Fibroblast of lung (primary cell): ENCODE results near the gene RBBP8. TPM values are rescaled to one million over a fixed set of nuclear protein-coding genes. Genes with fewer than 3 reads are reported as not detected.
A peak's percentile ranks its signal among the peaks of the same experiment; 100 is the strongest.
"Not testable (repeated sequence)": the region's sequence is repeated elsewhere in the genome, so short reads cannot be mapped to it uniquely, and the experiment has no call there.

Experiments used
- DNase-seq, 2 donors: peaks; one replicate each; pipeline versions ENCODE4 v3.0.0 to v3.0.0-alpha.2; 2010; ENCODE audit warnings: low read depth in 2 of 2
- H2AFZ ChIP-seq: 2 replicates; pipeline ENCODE4 v1.5.1; 2012; ENCODE audit warnings: low read length, control low read depth, inconsistent platforms
- H3K27ac ChIP-seq: 2 replicates; pipeline ENCODE4 v1.5.1; 2011; ENCODE audit warnings: low read length, control low read depth; ENCODE audit not compliant: insufficient read depth
- H3K27me3 ChIP-seq: 2 replicates; pipeline ENCODE4 v1.5.1; 2011; ENCODE audit warnings: mild to moderate bottlenecking, low read length; ENCODE audit not compliant: control insufficient read depth, insufficient read depth
- H3K36me3 ChIP-seq: 2 replicates; pipeline ENCODE4 v1.5.1; 2011; ENCODE audit warnings: low read length; ENCODE audit not compliant: control insufficient read depth, insufficient read depth
- H3K4me1 ChIP-seq: 2 replicates; pipeline ENCODE4 v1.5.1; 2011; ENCODE audit warnings: low read length; ENCODE audit not compliant: control insufficient read depth, insufficient read depth; ENCODE audit errors: extremely low read depth
- H3K4me2 ChIP-seq: 2 replicates; pipeline ENCODE4 v1.5.1; 2011; ENCODE audit warnings: low read length, control low read depth; ENCODE audit not compliant: insufficient read depth; ENCODE audit errors: extremely low read depth
- H3K4me3 ChIP-seq, 4 experiments: fragments of 200-600 bp in 1 of 4; sonication (generic) in 1 of 4; replicated peaks in 1 of 4; 2 replicates each; pipeline ENCODE4 v1.5.1; 2011 to 2016; ENCODE audit warnings: low read length in 4 of 4, low read depth in 3 of 4, mild to moderate bottlenecking in 3 of 4, control low read depth in 2 of 4, inconsistent platforms in 1 of 4, mixed read lengths in 1 of 4; ENCODE audit not compliant: insufficient read depth in 1 of 4; ENCODE audit errors: control extremely low read depth in 1 of 4
- H3K79me2 ChIP-seq: 2 replicates; pipeline ENCODE4 v1.5.1; 2012; ENCODE audit warnings: mild to moderate bottlenecking, low read length, inconsistent platforms; ENCODE audit not compliant: control insufficient read depth, insufficient read depth
- H3K9ac ChIP-seq: 2 replicates; pipeline ENCODE4 v1.5.1; 2011; ENCODE audit warnings: mild to moderate bottlenecking, low read length, control low read depth; ENCODE audit not compliant: insufficient read depth
- H3K9me3 ChIP-seq: 2 replicates; pipeline ENCODE4 v1.5.1; 2012; ENCODE audit warnings: low read depth, low read length; ENCODE audit not compliant: control insufficient read depth, insufficient read depth
- H4K20me1 ChIP-seq: 2 replicates; pipeline ENCODE4 v1.5.1; 2011; ENCODE audit warnings: low read length; ENCODE audit not compliant: control insufficient read depth, insufficient read depth; ENCODE audit errors: extremely low read depth
- EZH2 ChIP-seq: IDR thresholded peaks from 2 replicates; pipeline ENCODE4 v1.5.1; 2012; ENCODE audit warnings: low read length, control low read depth, mild to moderate bottlenecking; ENCODE audit errors: missing control alignments
- polyA plus RNA-seq, 2 donors: library from polyadenylated mRNA; depleted of rRNA in 1 of 2; stranded (reverse) in 1 of 2; unstranded in 1 of 2; fragments of >200 nt; gene quantifications; 2 replicates each; pipeline ENCODE4 v1.2.1, GENCODE V29; 2011 to 2012; ENCODE audit warnings: missing spikeins in 1 of 2
- total RNA-seq: library from RNA; depleted of rRNA; stranded (reverse); fragments of >200 nt; gene quantifications from 2 replicates; pipeline ENCODE4 v1.2.1, GENCODE V29; 2014
- TF ChIP-seq, protein P1 (sequence below), 2 donors: IDR thresholded peaks in 1 of 2; conservative IDR thresholded peaks in 1 of 2; 1 replicate in 1 of 2; 2 replicates in 1 of 2; pipeline ENCODE4 v1.5.1; 2011 to 2012; ENCODE audit warnings: low read length in 2 of 2, control low read depth in 1 of 2, inconsistent platforms in 1 of 2, low read depth in 1 of 2, mild to moderate bottlenecking in 1 of 2

Gene RBBP8
- total and polyA plus RNA-seq, 2 donors (not counting 1 experiment from before 2014, with no cell fraction given) = 17.8 to 21.0 TPM

DNA sequence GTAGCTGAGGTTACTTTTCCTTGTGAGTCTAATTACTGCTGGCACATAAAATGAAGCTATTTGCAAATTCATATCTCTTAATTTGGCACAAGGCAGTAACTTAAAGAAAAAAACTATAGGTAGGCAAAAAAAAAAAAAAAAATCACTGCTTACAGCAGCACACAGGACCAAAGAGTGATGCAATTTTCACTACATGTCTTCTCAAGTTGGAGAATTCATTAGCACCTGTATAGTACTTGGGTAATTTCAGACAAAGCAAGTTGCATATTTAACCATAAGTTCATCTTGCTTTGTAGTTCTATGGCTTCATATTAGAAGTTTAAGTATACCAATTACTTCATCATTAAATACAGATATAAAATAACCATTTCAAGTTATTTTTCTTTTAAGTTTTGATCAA lies 33.7 kb upstream of the RBBP8 start:
- Histone ChIP-seq H3K9ac (no peak overlapping the region), H3K79me2 (no peaks in the 10 kb centered on the region), H4K20me1 (no peaks in the 10 kb centered on the region), H3K27ac (no peak overlapping the region), H3K4me2 (no peak overlapping the region), H3K27me3 (no peaks in the 10 kb centered on the region), H3K4me1 (no peaks in the 10 kb centered on the region), H3K4me3 (no peak overlapping the region), H3K9me3 (no peaks in the 10 kb centered on the region), H3K36me3 (no peaks in the 10 kb centered on the region), H2AFZ (no peak overlapping the region)
- no peak for DNase-seq
- no peak for TF ChIP-seq EZH2
- TF ChIP-seq, protein P1, sequence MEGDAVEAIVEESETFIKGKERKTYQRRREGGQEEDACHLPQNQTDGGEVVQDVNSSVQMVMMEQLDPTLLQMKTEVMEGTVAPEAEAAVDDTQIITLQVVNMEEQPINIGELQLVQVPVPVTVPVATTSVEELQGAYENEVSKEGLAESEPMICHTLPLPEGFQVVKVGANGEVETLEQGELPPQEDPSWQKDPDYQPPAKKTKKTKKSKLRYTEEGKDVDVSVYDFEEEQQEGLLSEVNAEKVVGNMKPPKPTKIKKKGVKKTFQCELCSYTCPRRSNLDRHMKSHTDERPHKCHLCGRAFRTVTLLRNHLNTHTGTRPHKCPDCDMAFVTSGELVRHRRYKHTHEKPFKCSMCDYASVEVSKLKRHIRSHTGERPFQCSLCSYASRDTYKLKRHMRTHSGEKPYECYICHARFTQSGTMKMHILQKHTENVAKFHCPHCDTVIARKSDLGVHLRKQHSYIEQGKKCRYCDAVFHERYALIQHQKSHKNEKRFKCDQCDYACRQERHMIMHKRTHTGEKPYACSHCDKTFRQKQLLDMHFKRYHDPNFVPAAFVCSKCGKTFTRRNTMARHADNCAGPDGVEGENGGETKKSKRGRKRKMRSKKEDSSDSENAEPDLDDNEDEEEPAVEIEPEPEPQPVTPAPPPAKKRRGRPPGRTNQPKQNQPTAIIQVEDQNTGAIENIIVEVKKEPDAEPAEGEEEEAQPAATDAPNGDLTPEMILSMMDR (conservative IDR thresholded peaks at IDR 0.05 in 1 of 2, IDR thresholded peaks at IDR 0.05 in 1 of 2; ENCODE audit: low read depth in 1 of 2, low read length in 2 of 2) = no peak

DNA sequence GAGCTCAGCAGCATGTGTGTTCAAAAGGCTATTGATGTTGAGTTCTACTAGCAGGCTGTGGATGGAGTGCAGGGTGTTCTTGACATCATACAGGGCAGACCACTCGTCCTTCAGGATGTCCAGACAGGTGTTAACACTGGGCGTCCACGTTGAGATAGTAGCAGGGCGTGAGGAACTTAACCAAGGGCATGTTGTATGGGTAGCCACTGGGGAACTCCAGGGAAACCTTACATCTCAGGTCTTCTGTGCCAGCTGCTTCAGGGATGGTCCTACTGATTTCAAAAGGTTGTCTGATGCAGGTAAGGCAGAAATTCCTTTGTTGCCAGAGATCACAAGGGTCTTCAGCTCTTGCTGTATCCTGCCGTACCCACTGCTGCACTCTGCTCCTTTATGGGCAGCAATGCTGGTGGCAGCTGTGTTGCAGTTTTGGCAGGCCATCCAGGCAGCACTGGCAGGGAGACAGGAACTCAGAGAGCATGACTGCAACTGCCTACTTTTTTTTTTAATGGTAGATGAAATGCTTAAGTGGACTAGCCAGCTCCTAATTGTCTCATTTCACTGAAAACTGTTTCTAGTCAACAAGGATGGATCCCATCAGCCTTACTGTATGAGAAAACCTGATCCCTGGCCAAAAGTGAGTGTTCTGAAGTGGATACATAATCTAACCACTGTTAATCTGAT lies 32.4 kb upstream of the RBBP8 start:
- peak; percentile 9 to 13 for DNase-seq
- no peak overlapping the region for H2AFZ ChIP-seq

DNA sequence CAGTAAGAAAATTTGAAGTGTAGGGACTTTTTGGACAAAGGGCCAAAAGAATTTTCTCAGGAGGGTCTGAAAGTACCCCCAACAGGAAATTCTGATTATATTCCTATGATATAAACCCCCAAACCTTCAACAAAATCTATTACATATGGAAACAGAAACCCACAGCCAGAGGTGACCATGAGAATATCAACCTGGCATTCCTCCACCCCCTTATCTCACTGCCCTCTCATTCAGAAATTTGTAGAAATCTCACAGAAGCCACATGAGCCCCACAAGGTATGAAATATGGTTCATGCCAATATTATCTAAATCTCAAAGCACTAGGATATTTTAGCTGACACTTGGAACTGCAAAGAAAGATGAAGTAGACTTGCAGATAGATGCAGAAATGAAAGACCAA lies 31.0 kb upstream of the RBBP8 start:
- TF ChIP-seq EZH2 = no peak
- TF ChIP-seq, protein P1 (conservative IDR thresholded peaks at IDR 0.05 in 1 of 2, IDR thresholded peaks at IDR 0.05 in 1 of 2; ENCODE audit: low read depth in 1 of 2, low read length in 2 of 2) = no peak
- no peaks in the 10 kb centered on the region for H3K36me3 ChIP-seq
- no peak overlapping the region for H3K9ac ChIP-seq
- no peak for DNase-seq
- H3K9me3 ChIP-seq = no peaks in the 10 kb centered on the region
- no peak overlapping the region for H3K27ac ChIP-seq
- no peak overlapping the region for H3K4me2 ChIP-seq
- no peaks in the 10 kb centered on the region for H3K27me3 ChIP-seq
- H3K4me1 ChIP-seq = no peaks in the 10 kb centered on the region
- H2AFZ ChIP-seq = no peak overlapping the region
- H4K20me1 ChIP-seq = no peaks in the 10 kb centered on the region
- H3K4me3 ChIP-seq = no peak overlapping the region
- H3K79me2 ChIP-seq = no peaks in the 10 kb centered on the region

More for the DNA sequence above, 32.4 kb upstream of the RBBP8 start:
- no peaks in the 10 kb centered on the region for H4K20me1 ChIP-seq
- no peak overlapping the region for H3K9ac ChIP-seq
- H3K36me3 ChIP-seq = no peaks in the 10 kb centered on the region
- H3K9me3 ChIP-seq = no peaks in the 10 kb centered on the region
- H3K4me3 ChIP-seq = no peak overlapping the region
- no peak overlapping the region for H3K4me2 ChIP-seq
- no peak for TF ChIP-seq EZH2
- TF ChIP-seq, protein P1 (conservative IDR thresholded peaks at IDR 0.05 in 1 of 2, IDR thresholded peaks at IDR 0.05 in 1 of 2; ENCODE audit: low read depth in 1 of 2, low read length in 2 of 2) = no peak
- no peaks in the 10 kb centered on the region for H3K27me3 ChIP-seq
- H3K4me1 ChIP-seq = no peaks in the 10 kb centered on the region
- no peak overlapping the region for H3K27ac ChIP-seq
- H3K79me2 ChIP-seq = no peaks in the 10 kb centered on the region

DNA sequence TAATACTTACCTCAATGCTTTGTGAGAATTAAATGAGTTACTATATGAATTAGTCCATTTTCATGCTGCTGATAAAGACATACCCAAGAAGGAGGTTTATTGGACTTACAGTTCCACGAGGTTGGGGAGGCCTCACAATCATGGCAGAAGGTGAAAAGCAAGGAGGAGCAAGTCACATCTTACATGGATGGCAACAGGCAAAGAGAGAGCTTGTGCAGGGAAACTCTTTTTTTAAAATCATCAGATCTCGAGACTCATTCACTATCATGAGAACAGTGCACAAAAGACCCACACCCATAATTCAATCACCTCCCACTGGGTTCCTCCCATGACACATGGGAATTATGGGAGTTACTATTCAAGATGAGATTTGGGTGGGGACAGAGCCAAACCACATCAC lies 29.9 kb upstream of the RBBP8 start:
- H3K9ac ChIP-seq, DNase-seq, H3K4me3 ChIP-seq: not testable (repeated sequence)

More for the DNA sequence above, 29.9 kb upstream of the RBBP8 start:
- H3K27ac ChIP-seq, H3K36me3 ChIP-seq, H2AFZ ChIP-seq, H3K4me2 ChIP-seq, H4K20me1 ChIP-seq, H3K9me3 ChIP-seq, H3K27me3 ChIP-seq, H3K79me2 ChIP-seq, H3K4me1 ChIP-seq: not testable (repeated sequence)
